Heart right ventricle (tissue), 16 donors: ENCODE data around the gene SGTA. TPM values are rescaled to one million over a fixed set of nuclear protein-coding genes. Genes with fewer than 3 reads are reported as not detected.

ENCODE experiments used
- ATAC-seq, 8 donors: fragments of 200-7000 bp; cut with Tn5 transposase; one replicate each; pipeline ENCODE4 v1.9.1; 2020; ENCODE audit warnings: mild to moderate bottlenecking in 8 of 8, moderate library complexity in 8 of 8, moderate number of reproducible peaks in 1 of 8
- DNase-seq, 2 donors: peaks; one replicate each; pipeline ENCODE4 v3.0.0-alpha.2; 2020
- H3K27ac ChIP-seq, 10 donors: fragments of 200-600 bp; sonication (generic) in 2 of 10; one replicate each; pipeline versions ENCODE4 v1.5.0 to v1.8.0; 2020 to 2022; ENCODE audit warnings: mild to moderate bottlenecking in 3 of 10
- H3K27me3 ChIP-seq, 7 donors: fragments of 200-600 bp; one replicate each; pipeline ENCODE4 v1.8.0; 2021 to 2022; ENCODE audit warnings: mild to moderate bottlenecking in 2 of 7
- H3K36me3 ChIP-seq, 9 donors: fragments of 200-600 bp; sonication (generic) in 1 of 9; one replicate each; pipeline versions ENCODE4 v1.5.0 to v1.8.0; 2020 to 2022; ENCODE audit warnings: mild to moderate bottlenecking in 2 of 9
- H3K4me1 ChIP-seq, 9 donors: fragments of 200-600 bp; sonication (generic) in 1 of 9; one replicate each; pipeline versions ENCODE4 v1.5.0 to v1.8.0; 2020 to 2022; ENCODE audit warnings: mild to moderate bottlenecking in 4 of 9
- H3K4me3 ChIP-seq, 10 donors: fragments of 200-600 bp; sonication (generic) in 2 of 10; one replicate each; pipeline versions ENCODE4 v1.5.0 to v1.8.0; 2020 to 2022; ENCODE audit warnings: mild to moderate bottlenecking in 7 of 10, moderate library complexity in 2 of 10
- H3K9me3 ChIP-seq, 11 donors: fragments of 200-600 bp in 10 of 11; sonication (generic) in 2 of 11; one replicate each; pipeline versions ENCODE4 v1.5.0 to v1.8.0; 2013 to 2022; ENCODE audit warnings: mild to moderate bottlenecking in 2 of 11, control low read depth in 1 of 11, moderate library complexity in 1 of 11
- WGBS, 2 donors: extraction: QIAGEN DNeasy Blood & Tissue Kit; methylation state at CpG; one replicate each; pipeline ENCODE4 v1.1.7; 2013; ENCODE audit warnings: inconsistent platforms in 1 of 2; 5-methylcytosine and 5-hydroxymethylcytosine counted together
- intact Hi-C, 10 donors: fragments of 100-400 bp; cut with DNase I; formaldehyde crosslinking; loops; one replicate each; pipeline versions ENCODE4 v1.11.1 to v1.14.2; 2022
- polyA plus RNA-seq, 2 donors: library from polyadenylated mRNA; stranded (reverse); fragments of 200-250 nt; gene quantifications; one replicate each; pipeline ENCODE4 v1.2.3, GENCODE V29; 2013
- total RNA-seq, 10 donors: library from RNA; stranded (reverse); fragmentation: NEBNext Ultra II Directional in 3 of 10; extraction: Animal tissue kit (Norgen Biotek cat#: 25700) in 3 of 10; gene quantifications; one replicate each; pipeline versions ENCODE4 v1.2.1 to v1.2.4, GENCODE V29; 2021 to 2023
- TF ChIP-seq, protein P1 (sequence below), 9 donors: fragments of 200-600 bp; sonication (generic) in 2 of 9; IDR thresholded peaks; one replicate each; pipeline versions ENCODE4 v1.5.0 to v1.8.0; 2021 to 2022; ENCODE audit warnings: antibody characterized with exemption in 9 of 9, mild to moderate bottlenecking in 5 of 9, moderate library complexity in 1 of 9
- donor health status: Arrhythmogenic right ventricular cardiomyopathy.
- donor health status: ischemic (EF 13 %, LVEDD 7.1; RV severe dilation, severe dysfunction).
- donor health status: healthy with polysubstance abuse.
- donor health status: DM: no; HTN: yes; CAD: no.
- donor health status: DM: no; HTN: no; CAD: no.
- donor health status: ischemic (EF 25% LVEDD 6.9; RV normal size, moderate dysfunction).
- donor health status: ischemic (EF 25% LVEDD 5.7; RV mildly dilated, moderate dysfunction).
- donor health status: healthy.
- donor health status: DM: yes; HTN: yes; CAD: no.
- donor health status: Ischemic cardiomyopathy.
- donor health status: ischemic (EF 35%, LVEDD 5.7; RV mildly dilated, moderate dysfunction).
- donor health status: nonischemic (EF 11% LVEDD 7.7; RV severe dilation, severe dysfunction).
- donor health status: DM: yes; HTN: yes; CAD: no.
- donor health status: PGD.
- donor health status: ischemic (EF 29% LVEDD 5.4; RV normal size, mild dysfunction).
- donor health status: nonischemic (EF 23%, LVEDD 6.1; RV moderate dilation, normal function).

The SGTA gene
- total and polyA plus RNA-seq, 12 donors, result 52.6 to 102 (median 66.2) TPM

DNA sequence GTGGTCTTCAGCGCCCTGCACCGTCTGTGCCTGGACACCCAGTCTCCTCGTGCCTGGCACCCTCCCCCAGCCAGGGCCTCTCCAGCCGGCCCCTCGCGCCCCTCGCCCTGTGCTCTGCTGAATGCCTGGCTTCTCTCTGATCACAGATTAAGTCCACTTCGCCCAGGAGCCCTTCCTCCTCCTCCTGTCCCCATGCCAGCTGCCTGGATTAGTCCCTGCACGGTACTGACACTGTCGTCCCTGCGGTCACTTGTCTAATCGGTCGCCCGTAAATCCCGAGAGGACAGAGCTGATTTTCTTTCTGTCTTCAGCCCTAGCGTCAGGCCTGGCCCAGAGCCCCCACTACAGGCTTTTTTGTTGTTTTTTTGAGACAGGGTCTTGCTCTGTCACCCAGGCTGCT is 8.8 kb upstream of the SGTA start:
- WGBS, 2 donors, result 87 to 88% methylated on average over 16 of the region's 16 CpGs
- Histone ChIP-seq H3K36me3 (peaks cover 0 to 64% (median 8%) of the 10 kb centered on the region in 9 donors), H3K4me3 (no peak overlapping the region), H3K27ac (peak overlapping the region in 3 of 10 donors; percentile 35 to 56 (median 47)), H3K9me3 (no peaks in the 10 kb centered on the region), H3K27me3 (no peaks in the 10 kb centered on the region), H3K4me1 (peaks cover 0 to 8% (median 3%) of the 10 kb centered on the region in 9 donors)
- TF ChIP-seq, protein P1, sequence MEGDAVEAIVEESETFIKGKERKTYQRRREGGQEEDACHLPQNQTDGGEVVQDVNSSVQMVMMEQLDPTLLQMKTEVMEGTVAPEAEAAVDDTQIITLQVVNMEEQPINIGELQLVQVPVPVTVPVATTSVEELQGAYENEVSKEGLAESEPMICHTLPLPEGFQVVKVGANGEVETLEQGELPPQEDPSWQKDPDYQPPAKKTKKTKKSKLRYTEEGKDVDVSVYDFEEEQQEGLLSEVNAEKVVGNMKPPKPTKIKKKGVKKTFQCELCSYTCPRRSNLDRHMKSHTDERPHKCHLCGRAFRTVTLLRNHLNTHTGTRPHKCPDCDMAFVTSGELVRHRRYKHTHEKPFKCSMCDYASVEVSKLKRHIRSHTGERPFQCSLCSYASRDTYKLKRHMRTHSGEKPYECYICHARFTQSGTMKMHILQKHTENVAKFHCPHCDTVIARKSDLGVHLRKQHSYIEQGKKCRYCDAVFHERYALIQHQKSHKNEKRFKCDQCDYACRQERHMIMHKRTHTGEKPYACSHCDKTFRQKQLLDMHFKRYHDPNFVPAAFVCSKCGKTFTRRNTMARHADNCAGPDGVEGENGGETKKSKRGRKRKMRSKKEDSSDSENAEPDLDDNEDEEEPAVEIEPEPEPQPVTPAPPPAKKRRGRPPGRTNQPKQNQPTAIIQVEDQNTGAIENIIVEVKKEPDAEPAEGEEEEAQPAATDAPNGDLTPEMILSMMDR (IDR thresholded peaks at IDR 0.05), result no peak
- intact Hi-C loops, result no loop called here
- ATAC-seq (peak in 4 of 8 donors; percentile 13 to 31 (median 24)), DNase-seq (no peak)

DNA sequence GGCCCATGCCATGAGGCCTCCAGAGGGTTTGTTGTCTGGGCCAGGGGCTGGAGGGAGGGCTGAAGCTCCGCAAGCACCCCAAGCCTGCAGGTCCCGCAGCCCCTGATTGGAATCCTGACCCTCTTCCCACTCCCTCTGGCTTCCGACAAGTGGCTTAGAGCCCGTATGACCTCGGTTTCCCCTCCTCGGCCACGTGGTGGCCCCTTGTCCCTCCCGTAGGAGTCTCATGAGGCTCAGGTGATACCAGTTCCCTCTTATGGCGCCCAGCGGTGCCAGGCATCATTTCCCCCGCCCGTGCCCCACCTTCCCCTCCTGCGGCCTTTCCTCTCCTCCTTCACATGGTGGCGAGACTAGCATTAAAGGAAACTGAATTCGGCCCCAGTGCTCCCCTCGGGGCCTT is 8.4 kb upstream of the SGTA start:
- Histone ChIP-seq H3K27me3 (no peaks in the 10 kb centered on the region), H3K36me3 (peaks cover 0 to 64% (median 8%) of the 10 kb centered on the region in 9 donors), H3K4me3 (no peak overlapping the region), H3K9me3 (no peaks in the 10 kb centered on the region), H3K27ac (peak overlapping the region in 1 of 10 donors; percentile 35), H3K4me1 (peaks cover 0 to 4% (median 1%) of the 10 kb centered on the region in 9 donors)
- intact Hi-C loops, result no loop called here
- TF ChIP-seq, protein P1 (IDR thresholded peaks at IDR 0.05), result no peak
- DNase-seq (no peak), ATAC-seq (no peak)
- WGBS, 2 donors, result 90 to 91% methylated on average over 16 of the region's 16 CpGs

DNA sequence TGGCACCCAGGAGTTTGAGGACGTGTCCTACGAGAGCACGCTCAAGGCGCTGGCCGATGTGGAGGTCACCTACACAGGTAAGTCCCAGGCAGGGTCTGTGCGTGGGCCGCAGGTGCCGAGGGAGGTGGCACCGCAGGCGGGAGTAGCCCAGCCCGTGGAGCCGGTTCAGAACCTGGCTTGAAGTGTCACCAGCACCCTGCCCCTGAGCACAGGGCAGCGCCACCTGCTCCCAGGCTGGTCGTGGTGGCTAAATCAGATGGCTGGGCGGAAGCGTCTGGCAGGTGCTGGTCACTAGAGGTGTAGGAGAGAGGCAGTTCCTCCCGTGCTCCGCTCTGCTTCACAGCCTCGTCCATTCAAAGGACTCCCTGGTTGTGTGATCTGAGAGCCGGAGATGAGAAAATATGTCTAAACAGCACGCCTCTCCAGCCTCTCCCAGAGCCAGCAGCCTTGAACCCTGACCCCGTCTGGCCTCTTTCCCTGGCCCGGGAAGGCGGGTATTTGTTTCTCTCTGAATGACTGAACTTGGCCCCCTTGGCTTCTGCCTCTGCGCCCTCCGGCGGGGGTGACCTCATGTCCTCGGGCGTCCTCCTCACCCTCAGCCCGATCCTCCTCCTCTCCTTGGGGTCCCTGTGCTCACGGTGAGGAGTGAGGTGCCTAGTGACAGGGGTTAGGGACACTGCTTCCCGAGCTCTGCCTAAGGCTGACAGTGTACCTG is 7.6 kb upstream of the SGTA start:
- peaks cover 6 to 10% (median 8%) of the 10 kb centered on the region in 9 donors for H3K4me1 ChIP-seq
- TF ChIP-seq, protein P1 (IDR thresholded peaks at IDR 0.05), result no peak
- no peaks in the 10 kb centered on the region for H3K9me3 ChIP-seq
- H3K4me3 ChIP-seq, result no peak overlapping the region
- ATAC-seq, result no peak
- peaks cover 0 to 59% (median 8%) of the 10 kb centered on the region in 9 donors for H3K36me3 ChIP-seq
- no peak overlapping the region for H3K27ac ChIP-seq
- no peak for DNase-seq
- H3K27me3 ChIP-seq, result no peaks in the 10 kb centered on the region
- intact Hi-C loops, result no loop called here
- WGBS, 2 donors, result 96 to 97% methylated on average over 32 of the region's 32 CpGs

DNA sequence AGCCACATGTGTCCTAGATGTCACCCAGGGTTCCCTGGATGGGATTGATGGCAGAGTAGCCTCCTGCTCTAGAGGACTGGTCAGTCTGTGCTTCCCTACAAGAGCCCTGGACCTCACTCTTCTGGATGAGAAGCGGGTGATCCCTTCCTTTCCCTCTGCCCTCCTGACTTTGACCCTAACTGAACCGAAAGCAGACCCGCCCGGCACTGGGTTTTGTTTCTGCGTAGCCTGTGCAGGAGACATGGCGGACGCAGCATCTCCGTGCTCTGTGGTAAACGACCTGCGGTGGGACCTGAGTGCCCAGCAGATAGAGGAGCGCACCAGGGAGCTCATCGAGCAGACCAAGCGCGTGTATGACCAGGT is 7.1 kb upstream of the SGTA start:
- H3K4me3 ChIP-seq, result no peak overlapping the region
- intact Hi-C loops, result no loop called here
- TF ChIP-seq, protein P1 (IDR thresholded peaks at IDR 0.05), result no peak
- H3K27ac ChIP-seq, result no peak overlapping the region
- no peaks in the 10 kb centered on the region for H3K9me3 ChIP-seq
- H3K27me3 ChIP-seq, result no peaks in the 10 kb centered on the region
- 93 to 96% methylated on average over 14 of the region's 14 CpGs for WGBS, 2 donors
- ATAC-seq (no peak), DNase-seq (no peak)
- H3K4me1 ChIP-seq, result peaks cover 4 to 11% (median 8%) of the 10 kb centered on the region in 9 donors
- peaks cover 0 to 53% (median 6%) of the 10 kb centered on the region in 9 donors for H3K36me3 ChIP-seq
